ENCODE results near the gene ERC1. TPM values are rescaled to one million over a fixed set of nuclear protein-coding genes. Genes with fewer than 3 reads are reported as not detected.

The ERC1 gene
- total RNA-seq, 1 experiment from 2014 or later, result 39.4 TPM

DNA sequence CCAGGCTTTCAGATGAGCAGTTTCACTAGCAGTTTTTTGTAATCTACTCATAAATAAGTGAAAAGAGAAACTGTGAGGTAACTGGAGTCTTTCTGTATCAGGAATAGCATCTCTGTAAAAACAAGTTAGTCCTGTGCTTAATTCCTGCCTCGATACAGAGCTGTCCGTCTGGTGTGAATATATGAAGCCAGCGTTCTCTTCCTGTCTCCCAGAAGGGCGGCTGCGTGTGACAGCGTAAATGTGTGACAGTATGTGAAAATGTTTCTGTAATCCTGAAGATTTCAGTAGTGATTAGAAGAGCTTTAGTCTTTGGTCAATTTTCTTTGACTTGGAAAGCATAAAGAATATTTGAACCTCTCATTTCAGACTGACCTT, 453.1 kb downstream of the ERC1 start:
- Mint-ChIP-seq H3K4me3 (ENCODE audit: low read depth, unreplicated experiment) (no peak overlapping the region), H3K27me3 (ENCODE audit: unreplicated experiment) (no peaks in the 10 kb centered on the region), H3K36me3 (ENCODE audit: insufficient read depth, unreplicated experiment) (no peaks in the 10 kb centered on the region), H3K9me3 (ENCODE audit: low read depth, unreplicated experiment) (no peaks in the 10 kb centered on the region), H3K27ac (ENCODE audit: unreplicated experiment) (no peak overlapping the region), H3K4me1 (ENCODE audit: low read depth, unreplicated experiment) (no peaks in the 10 kb centered on the region)
- TF ChIP-seq, protein P1, sequence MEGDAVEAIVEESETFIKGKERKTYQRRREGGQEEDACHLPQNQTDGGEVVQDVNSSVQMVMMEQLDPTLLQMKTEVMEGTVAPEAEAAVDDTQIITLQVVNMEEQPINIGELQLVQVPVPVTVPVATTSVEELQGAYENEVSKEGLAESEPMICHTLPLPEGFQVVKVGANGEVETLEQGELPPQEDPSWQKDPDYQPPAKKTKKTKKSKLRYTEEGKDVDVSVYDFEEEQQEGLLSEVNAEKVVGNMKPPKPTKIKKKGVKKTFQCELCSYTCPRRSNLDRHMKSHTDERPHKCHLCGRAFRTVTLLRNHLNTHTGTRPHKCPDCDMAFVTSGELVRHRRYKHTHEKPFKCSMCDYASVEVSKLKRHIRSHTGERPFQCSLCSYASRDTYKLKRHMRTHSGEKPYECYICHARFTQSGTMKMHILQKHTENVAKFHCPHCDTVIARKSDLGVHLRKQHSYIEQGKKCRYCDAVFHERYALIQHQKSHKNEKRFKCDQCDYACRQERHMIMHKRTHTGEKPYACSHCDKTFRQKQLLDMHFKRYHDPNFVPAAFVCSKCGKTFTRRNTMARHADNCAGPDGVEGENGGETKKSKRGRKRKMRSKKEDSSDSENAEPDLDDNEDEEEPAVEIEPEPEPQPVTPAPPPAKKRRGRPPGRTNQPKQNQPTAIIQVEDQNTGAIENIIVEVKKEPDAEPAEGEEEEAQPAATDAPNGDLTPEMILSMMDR (IDR thresholded peaks at IDR 0.05; ENCODE audit: unreplicated experiment), result no peak
- intact Hi-C loops (cut with micrococcal nuclease; ENCODE audit: unreplicated experiment), result no loop called here
- CTCF ChIA-PET, result no interaction called here
- DNase-seq, result no peak
- no TSS peak for BruUV-seq (replicated peaks)

DNA sequence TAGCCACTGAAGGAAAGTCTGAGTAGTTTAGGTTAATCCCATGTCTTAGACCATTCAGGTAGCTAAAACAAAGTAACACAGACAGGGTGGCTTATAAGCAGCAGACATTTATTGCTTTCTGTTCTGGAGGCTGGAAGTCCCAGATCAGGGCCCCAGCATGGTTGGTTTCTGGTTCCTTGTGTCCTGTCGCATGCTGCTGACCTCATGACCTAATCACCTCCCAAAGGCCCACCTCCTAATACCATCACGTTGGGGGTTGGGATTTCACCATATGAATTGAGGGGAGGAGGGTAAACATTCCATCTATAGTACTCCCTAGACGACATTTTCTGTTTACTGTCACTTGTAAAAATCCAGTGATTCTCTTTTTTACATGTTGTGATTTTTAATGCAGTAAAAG, 454.8 kb downstream of the ERC1 start:
- CTCF ChIA-PET, result no interaction called here
- DNase-seq, result no peak
- H3K27ac Mint-ChIP-seq (ENCODE audit: unreplicated experiment), result no peak overlapping the region
- TF ChIP-seq, protein P1 (IDR thresholded peaks at IDR 0.05; ENCODE audit: unreplicated experiment), result no peak
- no TSS peak for BruUV-seq (replicated peaks)
- no peaks in the 10 kb centered on the region for H3K36me3 Mint-ChIP-seq (ENCODE audit: insufficient read depth, unreplicated experiment)
- no peaks in the 10 kb centered on the region for H3K4me1 Mint-ChIP-seq (ENCODE audit: low read depth, unreplicated experiment)
- H3K9me3 Mint-ChIP-seq (ENCODE audit: low read depth, unreplicated experiment), result no peaks in the 10 kb centered on the region
- H3K4me3 Mint-ChIP-seq (ENCODE audit: low read depth, unreplicated experiment), result no peak overlapping the region
- no peaks in the 10 kb centered on the region for H3K27me3 Mint-ChIP-seq (ENCODE audit: unreplicated experiment)
- intact Hi-C loops (cut with micrococcal nuclease; ENCODE audit: unreplicated experiment), result no loop called here

DNA sequence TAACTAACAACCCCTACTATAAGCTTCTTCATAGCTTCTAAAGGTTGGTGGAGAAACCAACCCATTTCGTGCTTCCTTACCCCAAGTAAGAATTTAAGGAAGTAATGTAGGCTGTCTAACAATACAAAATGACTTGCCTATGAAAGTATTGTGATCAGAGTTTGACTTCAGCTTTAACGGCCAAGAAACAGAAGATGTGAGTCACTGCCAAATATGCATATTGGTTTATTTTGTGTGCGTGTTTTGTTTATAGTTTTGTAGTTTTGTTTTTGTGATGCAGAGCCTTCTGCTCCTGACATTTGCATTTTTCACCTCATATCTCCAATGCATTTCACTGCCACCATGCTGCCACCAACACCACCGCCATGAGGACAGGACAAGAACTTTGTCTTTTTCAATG, 457.3 kb downstream of the ERC1 start:
- Mint-ChIP-seq H3K27ac (ENCODE audit: unreplicated experiment) (no peak overlapping the region), H3K36me3 (ENCODE audit: insufficient read depth, unreplicated experiment) (no peaks in the 10 kb centered on the region), H3K4me1 (ENCODE audit: low read depth, unreplicated experiment) (no peaks in the 10 kb centered on the region), H3K4me3 (ENCODE audit: low read depth, unreplicated experiment) (no peak overlapping the region), H3K27me3 (ENCODE audit: unreplicated experiment) (no peaks in the 10 kb centered on the region), H3K9me3 (ENCODE audit: low read depth, unreplicated experiment) (no peaks in the 10 kb centered on the region)
- DNase-seq, result no peak
- CTCF ChIA-PET, result no interaction called here
- intact Hi-C loops (cut with micrococcal nuclease; ENCODE audit: unreplicated experiment), result no loop called here
- no TSS peak for BruUV-seq (replicated peaks)
- TF ChIP-seq, protein P1 (IDR thresholded peaks at IDR 0.05; ENCODE audit: unreplicated experiment), result no peak

DNA sequence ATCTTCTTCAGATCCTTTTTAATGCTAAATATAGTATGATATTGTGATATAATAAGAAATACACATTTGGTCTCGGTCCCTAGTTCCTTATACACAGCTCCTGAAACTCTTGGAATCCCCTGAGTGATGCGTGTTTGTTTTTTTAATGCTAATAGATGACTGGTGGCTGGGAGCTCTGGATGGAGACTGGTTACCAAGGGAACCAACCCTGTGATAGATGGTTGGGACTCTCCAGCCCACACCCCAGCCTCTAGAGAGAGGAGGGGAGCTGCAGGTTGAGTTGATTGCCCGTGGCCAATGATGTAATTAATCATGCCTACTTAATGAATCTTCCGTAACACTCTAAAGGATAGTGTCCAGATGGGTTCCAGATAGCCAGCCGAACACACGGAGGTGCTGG, 462.8 kb downstream of the ERC1 start:
- CTCF ChIA-PET, result no interaction called here
- no TSS peak for BruUV-seq (replicated peaks)
- no peaks in the 10 kb centered on the region for H3K27me3 Mint-ChIP-seq (ENCODE audit: unreplicated experiment)

More for the DNA sequence above, 462.8 kb downstream of the ERC1 start:
- no peak for DNase-seq
- intact Hi-C loops (cut with micrococcal nuclease; ENCODE audit: unreplicated experiment), result no loop called here
- H3K4me1 Mint-ChIP-seq (ENCODE audit: low read depth, unreplicated experiment), result no peaks in the 10 kb centered on the region
- no peak overlapping the region for H3K4me3 Mint-ChIP-seq (ENCODE audit: low read depth, unreplicated experiment)
- TF ChIP-seq, protein P1 (IDR thresholded peaks at IDR 0.05; ENCODE audit: unreplicated experiment), result no peak
- no peaks in the 10 kb centered on the region for H3K9me3 Mint-ChIP-seq (ENCODE audit: low read depth, unreplicated experiment)
- no peak overlapping the region for H3K27ac Mint-ChIP-seq (ENCODE audit: unreplicated experiment)
- no peaks in the 10 kb centered on the region for H3K36me3 Mint-ChIP-seq (ENCODE audit: insufficient read depth, unreplicated experiment)
